ENCODE data around the gene CDH4.

DNA sequence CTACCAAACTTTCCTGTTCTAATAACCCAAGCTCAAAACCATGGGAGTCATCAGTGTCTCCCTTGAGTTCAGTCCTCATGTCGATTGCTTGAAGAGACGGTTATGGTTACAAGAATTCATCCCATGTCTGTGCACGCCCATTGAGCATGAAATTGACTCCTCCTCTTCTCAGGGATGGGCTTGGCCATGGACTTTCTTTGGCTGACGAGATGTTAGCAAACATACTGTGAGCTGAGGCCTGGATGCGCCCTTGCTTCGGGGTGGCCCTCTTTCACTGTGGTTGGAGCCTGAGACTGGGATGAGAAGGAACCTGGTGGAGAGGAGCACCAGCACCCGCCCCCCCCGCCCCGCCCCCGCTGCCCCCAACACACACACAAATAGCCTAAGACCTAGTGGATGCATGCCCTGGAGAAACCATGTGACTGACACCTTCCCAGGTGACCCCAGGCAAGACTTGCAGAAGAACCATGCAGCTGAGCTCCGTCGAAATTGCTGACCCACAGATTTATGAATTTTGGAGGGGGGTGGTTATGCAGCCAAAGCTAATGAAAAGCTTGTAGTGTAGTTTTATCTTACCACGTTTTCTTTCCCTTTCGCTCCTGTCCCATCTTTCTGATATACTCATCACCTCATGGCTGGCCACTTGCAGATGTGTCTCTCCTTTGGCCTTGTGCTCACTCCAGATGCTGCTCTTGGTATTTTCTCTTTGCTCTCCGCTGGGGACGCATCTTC is 231.4 kb downstream of the CDH4 start:
- TF ChIP-seq JUN (IDR thresholded peaks at IDR 0.05; ENCODE audit: borderline replicate concordance, low read depth, low read length) (no peak), JUN (CRISPR knock-in tag; IDR thresholded peaks at IDR 0.05; ENCODE audit: borderline replicate concordance) (no peak), RFX5 (IDR thresholded peaks at IDR 0.05; ENCODE audit: low read depth, low read length) (no peak), DPF2 (IDR thresholded peaks at IDR 0.05) (no peak), CEBPG (CRISPR knock-in tag; IDR thresholded peaks at IDR 0.05) (no peak), CEBPG (tag; conservative IDR thresholded peaks at IDR 0.05 in 1 of 2, IDR thresholded peaks at IDR 0.05 in 1 of 2) (no peak), FOXM1 (IDR thresholded peaks at IDR 0.05; ENCODE audit: low read depth) (no peak), FOXM1 (CRISPR knock-in tag; IDR thresholded peaks at IDR 0.05; ENCODE audit: low read depth) (no peak), CTCF (IDR thresholded peaks at IDR 0.05 in 2 of 3, conservative IDR thresholded peaks at IDR 0.05 in 1 of 3; ENCODE audit: insufficient read depth in 2 of 3, low read depth in 1 of 3, low read length in 3 of 3) (no peak)
- TF ChIP-seq, protein P1, sequence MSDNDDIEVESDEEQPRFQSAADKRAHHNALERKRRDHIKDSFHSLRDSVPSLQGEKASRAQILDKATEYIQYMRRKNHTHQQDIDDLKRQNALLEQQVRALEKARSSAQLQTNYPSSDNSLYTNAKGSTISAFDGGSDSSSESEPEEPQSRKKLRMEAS (CRISPR knock-in tag; IDR thresholded peaks at IDR 0.05): no peak
